Smooth muscle cell (in vitro differentiated cells): ENCODE measurements around the gene CCDC102B. TPM values are rescaled to one million over a fixed set of nuclear protein-coding genes. Genes with fewer than 3 reads are reported as not detected.

ENCODE experiments used
- DNase-seq: peaks from one replicate; lab custom pipeline; 2025; ENCODE audit not compliant: unreplicated experiment; lab: John Stamatoyannopoulos, UW
- H2AFZ ChIP-seq: fragments of 200-600 bp; sonication (generic); 2 replicates; pipeline ENCODE4 v1.6.0; 2016; ENCODE audit warnings: antibody characterized with exemption, low read depth, mild to moderate bottlenecking
- H3F3A ChIP-seq: fragments of 200-600 bp; sonication (generic); 2 replicates; pipeline ENCODE4 v1.6.0; 2017; ENCODE audit warnings: antibody characterized with exemption, low read depth
- H3K27ac ChIP-seq: fragments of 200-600 bp; sonication (generic); 2 replicates; pipeline ENCODE4 v1.5.1; 2016; ENCODE audit warnings: low read depth, mild to moderate bottlenecking
- H3K27me3 ChIP-seq: fragments of 200-600 bp; sonication (generic); 2 replicates; pipeline ENCODE4 v1.6.1; 2016; ENCODE audit warnings: low read depth, mild to moderate bottlenecking
- H3K36me3 ChIP-seq: fragments of 200-600 bp; sonication (generic); 2 replicates; pipeline ENCODE4 v1.5.1; 2016; ENCODE audit warnings: low read depth
- H3K4me1 ChIP-seq: fragments of 200-600 bp; sonication (generic); 2 replicates; pipeline ENCODE4 v1.5.1; 2016; ENCODE audit warnings: low read depth
- H3K4me2 ChIP-seq: fragments of 200-600 bp; sonication (generic); 2 replicates; pipeline ENCODE4 v1.6.0; 2016; ENCODE audit warnings: mild to moderate bottlenecking
- H3K4me3 ChIP-seq: fragments of 200-600 bp; sonication (generic); 2 replicates; pipeline ENCODE4 v1.5.1; 2016; ENCODE audit warnings: mild to moderate bottlenecking
- H3K79me2 ChIP-seq: fragments of 200-600 bp; sonication (generic); 2 replicates; pipeline ENCODE4 v1.6.0; 2016; ENCODE audit warnings: low read depth, mild to moderate bottlenecking
- H3K9ac ChIP-seq: fragments of 200-600 bp; sonication (generic); 2 replicates; pipeline ENCODE4 v1.6.0; 2016; ENCODE audit warnings: low read depth
- H3K9me3 ChIP-seq: fragments of 200-600 bp; sonication (generic); replicated peaks from 2 replicates; pipeline ENCODE4 v1.5.1; 2016; ENCODE audit warnings: low read depth
- H4K20me1 ChIP-seq: fragments of 200-600 bp; sonication (generic); 2 replicates; pipeline ENCODE4 v1.6.0; 2016; ENCODE audit warnings: low read depth
- CTCF ChIP-seq: fragments of 200-600 bp; sonication (generic); IDR thresholded peaks from 2 replicates; pipeline ENCODE4 v1.5.1; 2017; ENCODE audit warnings: borderline replicate concordance, mild to moderate bottlenecking, antibody characterized with exemption; ENCODE audit not compliant: insufficient read depth, poor library complexity, severe bottlenecking
- WGBS: methylation state at CpG from one replicate; pipeline ENCODE4 v1.1.7; 2016; ENCODE audit warnings: low lambda C conversion rate; 5-methylcytosine and 5-hydroxymethylcytosine counted together
- polyA plus RNA-seq: library from polyadenylated mRNA; unstranded; fragments of >200 nt; fragmentation: Nextera tagmentation; extraction: Ambion mirVana; gene quantifications from 2 replicates; pipeline ENCODE4 v1.2.1, GENCODE V29; 2016
- total RNA-seq: library from RNA; depleted of rRNA; stranded (reverse); fragments of >200 nt; gene quantifications from 2 replicates; pipeline ENCODE4 v1.2.3, GENCODE V29; 2014

CCDC102B gene
- total and polyA plus RNA-seq, 2 experiments from 2014 or later: 9.7 to 10.3 TPM

GRCh38 chr18:68944330-68944729 lies 146.4 kb downstream of the CCDC102B start:
- Histone ChIP-seq H3F3A (no peaks in the 10 kb centered on the region), H3K9me3 (no peaks in the 10 kb centered on the region), H3K27ac (no peak overlapping the region), H3K79me2 (no peaks in the 10 kb centered on the region), H3K4me3 (no peak overlapping the region), H3K4me1 (no peaks in the 10 kb centered on the region), H3K36me3 (no peaks in the 10 kb centered on the region), H3K4me2 (no peak overlapping the region), H3K9ac (no peak overlapping the region), H4K20me1 (no peaks in the 10 kb centered on the region), H2AFZ (no peak overlapping the region), H3K27me3 (no peaks in the 10 kb centered on the region)
- TF ChIP-seq CTCF: no peak
- 18% methylated on average over 1 of the region's 1 CpG for WGBS
- DNase-seq: no peak

GRCh38 chr18:68944826-68945225 lies 146.9 kb downstream of the CCDC102B start:
- Histone ChIP-seq H3F3A (no peaks in the 10 kb centered on the region), H3K27ac (no peak overlapping the region), H3K4me1 (no peaks in the 10 kb centered on the region), H3K27me3 (no peaks in the 10 kb centered on the region), H3K4me2 (no peak overlapping the region), H3K36me3 (no peaks in the 10 kb centered on the region), H3K79me2 (no peaks in the 10 kb centered on the region), H2AFZ (no peak overlapping the region), H3K9me3 (no peaks in the 10 kb centered on the region), H3K4me3 (no peak overlapping the region), H3K9ac (no peak overlapping the region), H4K20me1 (no peaks in the 10 kb centered on the region)
- no peak for TF ChIP-seq CTCF
- WGBS: 71% methylated on average over 1 of the region's 1 CpG
- no peak for DNase-seq

GRCh38 chr18:68948622-68949021 lies 150.7 kb downstream of the CCDC102B start:
- Histone ChIP-seq H3K79me2 (no peaks in the 10 kb centered on the region), H2AFZ (no peak overlapping the region), H3K9me3 (no peaks in the 10 kb centered on the region), H3K4me2 (no peak overlapping the region), H3K4me1 (no peaks in the 10 kb centered on the region), H3K9ac (no peak overlapping the region), H3K27ac (no peak overlapping the region), H3K27me3 (no peaks in the 10 kb centered on the region), H3F3A (no peaks in the 10 kb centered on the region), H3K4me3 (no peak overlapping the region), H4K20me1 (no peaks in the 10 kb centered on the region), H3K36me3 (no peaks in the 10 kb centered on the region)
- WGBS: 93% methylated on average over 4 of the region's 4 CpGs
- TF ChIP-seq CTCF: no peak
- no peak for DNase-seq

- DNase-seq: no peak
- Histone ChIP-seq H3K27me3 (no peaks in the 10 kb centered on the region), H3K27ac (no peak overlapping the region), H3K36me3 (no peaks in the 10 kb centered on the region), H4K20me1 (no peaks in the 10 kb centered on the region), H3K9ac (no peak overlapping the region), H3F3A (no peaks in the 10 kb centered on the region), H3K9me3 (no peaks in the 10 kb centered on the region), H3K4me1 (no peaks in the 10 kb centered on the region), H2AFZ (no peak overlapping the region), H3K4me3 (no peak overlapping the region), H3K4me2 (no peak overlapping the region), H3K79me2 (no peaks in the 10 kb centered on the region)
- WGBS: 83% methylated on average over 2 of the region's 2 CpGs
- no peak for TF ChIP-seq CTCF
These were observed 156.9 kb downstream of the CCDC102B start for GRCh38 chr18:68954738-68955137.
